Esophagus squamous epithelium (tissue), 4 donors: ENCODE data around the gene APBB1IP.
"Not testable (repeated sequence)": the region's sequence is repeated elsewhere in the genome, so short reads cannot be mapped to it uniquely, and the experiment has no call there.

Source experiments
- POLR2A ChIP-seq, 4 donors: fragments of 450-650 bp; IDR thresholded peaks; one replicate each; pipeline ENCODE4 v1.6.1; 2017; ENCODE audit warnings: antibody characterized with exemption in 4 of 4, mild to moderate bottlenecking in 4 of 4, moderate library complexity in 3 of 4
- TF ChIP-seq, protein P1 (sequence below), 6 experiments: fragments of 450-650 bp in 4 of 6; fragments of 200-600 bp in 2 of 6; sonication (generic) in 2 of 6; IDR thresholded peaks; one replicate each; pipeline ENCODE4 v1.5.1; 2016 to 2019; ENCODE audit warnings: antibody characterized with exemption in 6 of 6, mild to moderate bottlenecking in 4 of 6, moderate library complexity in 4 of 6

DNA sequence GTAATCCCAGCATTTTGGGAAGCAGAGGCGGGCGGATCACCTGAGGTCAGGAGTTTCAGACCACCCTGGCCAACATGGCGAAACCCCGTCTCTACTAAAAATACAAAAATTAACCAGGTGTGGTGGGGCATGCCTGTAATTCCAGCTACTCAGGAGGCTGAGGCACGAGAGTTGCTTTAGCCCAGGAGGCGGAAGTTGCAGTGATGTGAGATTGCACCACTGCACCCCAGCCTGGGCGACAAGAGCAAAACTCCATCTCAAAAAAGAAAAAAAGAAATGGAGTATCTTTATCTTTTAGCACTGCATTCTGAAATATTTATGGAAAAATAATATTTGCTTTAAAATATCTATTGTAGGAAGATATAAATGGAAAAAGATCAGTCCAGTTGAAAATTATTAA is 52.2 kb downstream of the APBB1IP start:
- TF ChIP-seq POLR2A (IDR thresholded peaks at IDR 0.05) = not testable (repeated sequence)
- TF ChIP-seq, protein P1, sequence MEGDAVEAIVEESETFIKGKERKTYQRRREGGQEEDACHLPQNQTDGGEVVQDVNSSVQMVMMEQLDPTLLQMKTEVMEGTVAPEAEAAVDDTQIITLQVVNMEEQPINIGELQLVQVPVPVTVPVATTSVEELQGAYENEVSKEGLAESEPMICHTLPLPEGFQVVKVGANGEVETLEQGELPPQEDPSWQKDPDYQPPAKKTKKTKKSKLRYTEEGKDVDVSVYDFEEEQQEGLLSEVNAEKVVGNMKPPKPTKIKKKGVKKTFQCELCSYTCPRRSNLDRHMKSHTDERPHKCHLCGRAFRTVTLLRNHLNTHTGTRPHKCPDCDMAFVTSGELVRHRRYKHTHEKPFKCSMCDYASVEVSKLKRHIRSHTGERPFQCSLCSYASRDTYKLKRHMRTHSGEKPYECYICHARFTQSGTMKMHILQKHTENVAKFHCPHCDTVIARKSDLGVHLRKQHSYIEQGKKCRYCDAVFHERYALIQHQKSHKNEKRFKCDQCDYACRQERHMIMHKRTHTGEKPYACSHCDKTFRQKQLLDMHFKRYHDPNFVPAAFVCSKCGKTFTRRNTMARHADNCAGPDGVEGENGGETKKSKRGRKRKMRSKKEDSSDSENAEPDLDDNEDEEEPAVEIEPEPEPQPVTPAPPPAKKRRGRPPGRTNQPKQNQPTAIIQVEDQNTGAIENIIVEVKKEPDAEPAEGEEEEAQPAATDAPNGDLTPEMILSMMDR (IDR thresholded peaks at IDR 0.05) = not testable (repeated sequence)
